GM18517 (cell line): ENCODE measurements around the gene MAEA.
A peak's percentile ranks its signal among the peaks of the same experiment; 100 is the strongest.
"Not testable (repeated sequence)": the region's sequence is repeated elsewhere in the genome, so short reads cannot be mapped to it uniquely, and the experiment has no call there.

ENCODE experiments used
- ATAC-seq: cut with Tn5 transposase; IDR thresholded peaks from one replicate; pipeline ENCODE4 v1.9.1; 2021; ENCODE audit warnings: mild to moderate bottlenecking, moderate library complexity; ENCODE audit not compliant: unreplicated experiment

The MAEA gene

GRCh38 chr4:1277667-1278665 lies 11.7 kb upstream of the MAEA start:
- no peak for ATAC-seq

DNA sequence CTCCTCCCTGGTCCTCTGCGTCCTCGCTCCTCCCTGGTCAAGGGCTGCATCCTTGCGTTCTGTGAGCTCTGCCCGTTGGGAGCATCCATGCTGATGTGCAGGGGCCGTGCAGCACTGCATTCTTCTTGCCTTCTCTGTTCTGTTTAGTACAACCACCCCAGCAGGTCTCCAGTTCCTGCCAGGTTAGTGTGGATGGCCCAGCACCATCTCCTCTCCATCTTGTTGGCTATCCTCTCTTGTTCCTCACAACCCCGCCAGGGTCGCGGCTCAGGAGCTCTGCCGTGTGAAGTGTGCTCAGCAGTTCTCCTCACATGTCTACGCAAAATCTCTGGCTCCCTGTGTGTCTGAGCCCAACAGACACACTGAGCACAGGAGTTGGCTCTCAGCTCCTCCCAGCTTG lies 10.4 kb upstream of the MAEA start:
- ATAC-seq = no peak

GRCh38 chr4:1283711-1284110 lies 6.0 kb upstream of the MAEA start:
- no peak for ATAC-seq

DNA sequence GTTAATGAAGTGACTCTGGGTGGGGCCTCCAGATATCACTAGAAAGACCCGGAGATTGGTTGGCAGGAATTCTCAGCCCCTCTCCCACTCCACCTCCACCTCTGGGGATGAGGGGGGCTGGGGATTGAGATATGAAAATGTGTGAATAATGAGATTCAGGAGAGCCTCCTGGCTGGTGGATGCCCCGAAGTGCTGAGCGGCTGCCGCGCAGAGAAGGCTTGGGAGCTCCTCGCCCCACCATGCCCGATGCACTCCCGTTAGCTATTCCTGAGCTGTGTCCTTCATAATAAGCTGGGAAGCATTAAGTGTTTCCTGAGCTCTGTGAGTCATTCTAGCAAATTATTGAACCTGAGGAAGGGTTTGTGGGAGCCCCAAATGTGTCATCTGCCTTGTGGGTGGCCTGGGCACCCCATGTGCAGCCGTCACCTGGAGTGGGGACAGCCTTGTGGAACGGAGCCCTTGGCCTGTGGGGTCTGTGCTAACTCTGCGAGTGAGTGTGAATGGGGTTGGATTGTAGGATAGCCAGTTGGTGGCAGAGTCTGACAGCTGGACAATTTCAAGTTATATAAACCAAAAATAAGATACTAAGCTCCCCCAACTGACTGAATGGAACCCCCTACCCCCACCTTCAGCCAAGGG lies 4.4 kb upstream of the MAEA start:
- no peak for ATAC-seq

- ATAC-seq = no peak
Observed at GRCh38 chr4:1285790-1286553, 3.7 kb upstream of the MAEA start.

- ATAC-seq = no peak
Observed at GRCh38 chr4:1288786-1289185, 905 bp upstream of the MAEA start.

DNA sequence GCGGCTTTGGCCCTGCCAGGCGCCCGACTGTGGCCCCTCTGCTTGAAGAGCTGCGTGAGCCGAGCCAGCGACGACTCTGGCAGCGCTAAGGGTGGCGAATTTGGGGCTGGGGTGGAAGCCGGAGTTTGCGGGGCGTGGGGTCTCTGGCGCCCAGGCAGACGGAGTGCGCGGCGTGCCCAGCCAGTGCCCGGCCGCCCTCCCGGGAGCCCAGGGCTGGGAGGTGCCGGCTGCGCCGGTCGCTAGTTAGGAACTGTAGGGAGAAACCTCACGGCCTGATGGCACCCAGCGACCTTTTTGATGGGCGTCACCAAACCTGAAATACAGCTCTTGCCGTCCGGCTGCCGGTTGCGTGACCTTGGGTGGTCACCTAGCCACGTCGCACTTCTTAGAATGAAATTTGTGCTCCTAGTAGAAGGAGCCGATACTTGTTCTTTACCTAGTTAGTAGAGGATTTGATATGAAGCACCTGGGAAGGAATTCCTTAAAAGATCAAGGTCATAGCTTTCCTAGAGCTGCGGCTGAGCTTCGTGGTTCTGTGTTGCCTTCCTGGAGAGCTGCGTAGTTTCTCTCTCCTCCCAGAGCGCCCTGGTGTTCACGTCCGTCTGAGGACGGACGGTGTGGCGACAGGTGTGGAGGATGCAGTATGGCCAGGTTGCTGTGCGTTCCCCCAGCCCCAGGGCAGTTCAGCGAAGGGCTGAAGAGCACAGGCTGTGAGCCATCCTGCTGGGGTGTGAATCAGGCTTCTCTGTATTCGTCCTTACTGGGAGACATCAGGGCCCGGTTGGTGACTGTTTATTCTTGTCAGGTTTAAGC lies 680 bp downstream of the MAEA start:
- peak; percentile 5 for ATAC-seq

GRCh38 chr4:1291091-1291490 lies 1.4 kb downstream of the MAEA start:
- ATAC-seq = no peak

DNA sequence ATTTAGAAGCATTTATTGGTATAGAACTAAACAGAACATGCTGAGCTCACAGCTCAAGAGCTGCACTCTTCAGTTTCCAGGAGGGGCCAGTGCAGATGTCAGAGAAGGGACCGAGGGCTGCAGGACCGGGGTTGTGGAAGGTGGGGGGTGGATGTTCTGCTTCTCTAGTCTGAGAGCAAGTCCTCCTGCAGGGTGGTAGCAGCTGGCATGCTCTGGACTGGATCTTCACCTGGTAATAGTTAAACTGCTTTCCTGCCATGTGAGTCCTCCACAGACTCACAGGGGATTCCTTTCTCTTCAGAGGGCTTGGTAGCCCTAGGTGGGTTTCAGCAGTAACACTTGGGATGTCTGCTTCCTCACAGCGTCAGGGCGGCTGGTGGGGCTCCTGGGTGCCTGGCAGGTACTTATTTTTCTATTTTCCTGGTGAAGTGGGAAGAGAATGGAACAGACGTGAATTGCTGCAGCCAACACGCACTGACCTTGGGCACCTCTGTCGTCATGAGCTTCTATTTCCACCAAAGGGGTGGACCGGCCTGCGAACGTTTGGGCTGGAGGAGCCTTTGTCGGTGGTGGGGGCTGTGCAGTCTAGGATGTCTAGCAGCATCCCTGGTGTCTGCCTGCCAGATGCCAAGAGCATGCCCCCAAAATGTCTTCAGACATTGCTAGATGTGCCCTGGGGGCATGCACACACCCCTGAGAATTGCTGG lies 2.5 kb downstream of the MAEA start:
- no peak for ATAC-seq

GRCh38 chr4:1292703-1293011 lies 3.0 kb downstream of the MAEA start:
- not testable (repeated sequence) for ATAC-seq

DNA sequence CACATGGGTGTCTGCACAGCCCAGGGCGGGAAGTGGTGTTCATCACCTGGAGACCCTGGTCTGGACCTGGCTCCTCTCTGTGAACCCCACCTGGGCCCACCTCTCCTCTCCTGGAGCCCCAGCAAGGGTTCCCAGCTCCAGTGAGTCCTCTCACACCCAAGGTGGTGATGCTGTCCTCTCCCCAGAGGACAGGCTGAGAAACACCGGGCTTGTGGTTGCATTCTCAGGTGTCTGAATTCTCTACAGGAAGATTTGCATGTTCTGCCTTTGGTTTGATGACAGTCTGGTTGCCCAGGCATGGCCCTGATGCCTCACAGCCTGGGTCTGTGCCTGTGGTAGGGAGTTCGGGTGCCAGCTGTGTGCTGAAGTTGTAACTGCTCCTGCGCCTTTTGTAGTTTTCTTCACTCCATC lies 3.8 kb downstream of the MAEA start:
- no peak for ATAC-seq

DNA sequence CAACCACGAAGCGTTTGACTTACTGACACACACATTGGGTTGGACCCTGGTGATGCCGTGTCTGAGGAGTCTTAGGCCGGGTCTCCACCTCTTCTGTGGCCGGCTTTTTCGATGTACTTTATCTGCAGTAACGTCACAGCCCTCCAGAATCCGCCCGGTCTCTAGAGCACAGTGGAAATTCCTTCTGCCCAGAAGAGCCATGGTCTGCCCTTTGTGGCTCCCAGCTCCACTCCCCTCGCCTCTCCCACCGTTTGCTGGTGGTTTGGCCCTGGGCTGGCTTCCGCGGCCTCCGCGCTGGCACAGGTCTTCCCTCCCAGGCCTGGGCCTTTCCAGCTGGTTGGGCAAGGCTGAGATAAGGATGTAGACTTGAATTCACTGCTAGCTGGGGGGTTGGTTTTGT lies 4.3 kb downstream of the MAEA start:
- no peak for ATAC-seq

DNA sequence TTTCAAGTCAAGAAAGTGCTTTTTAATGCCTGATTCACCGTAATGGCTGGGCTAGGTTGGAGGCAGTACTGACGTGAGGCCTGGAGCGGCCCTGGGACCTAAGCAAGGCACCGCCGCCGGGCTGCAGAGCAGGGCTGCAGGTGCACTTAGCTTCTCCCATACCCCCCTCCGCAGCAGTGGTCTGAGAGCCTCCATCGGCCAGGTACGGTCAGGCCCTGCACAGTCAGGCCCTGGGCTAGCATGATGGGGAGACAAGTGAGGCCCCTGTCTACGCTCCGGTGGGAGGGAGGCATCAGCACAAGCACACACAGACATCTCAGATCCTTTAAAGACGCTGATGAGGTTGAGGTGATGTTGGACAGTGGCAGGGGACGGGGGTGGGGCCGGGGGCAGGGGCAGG lies 4.7 kb downstream of the MAEA start:
- no peak for ATAC-seq

GRCh38 chr4:1294891-1295290 lies 5.2 kb downstream of the MAEA start:
- ATAC-seq = no peak

GRCh38 chr4:1295405-1296055 lies 5.8 kb downstream of the MAEA start:
- no peak for ATAC-seq

- ATAC-seq = no peak
Observed at GRCh38 chr4:1296324-1297022, 6.8 kb downstream of the MAEA start.

GRCh38 chr4:1297023-1297395 lies 7.3 kb downstream of the MAEA start:
- ATAC-seq = no peak

DNA sequence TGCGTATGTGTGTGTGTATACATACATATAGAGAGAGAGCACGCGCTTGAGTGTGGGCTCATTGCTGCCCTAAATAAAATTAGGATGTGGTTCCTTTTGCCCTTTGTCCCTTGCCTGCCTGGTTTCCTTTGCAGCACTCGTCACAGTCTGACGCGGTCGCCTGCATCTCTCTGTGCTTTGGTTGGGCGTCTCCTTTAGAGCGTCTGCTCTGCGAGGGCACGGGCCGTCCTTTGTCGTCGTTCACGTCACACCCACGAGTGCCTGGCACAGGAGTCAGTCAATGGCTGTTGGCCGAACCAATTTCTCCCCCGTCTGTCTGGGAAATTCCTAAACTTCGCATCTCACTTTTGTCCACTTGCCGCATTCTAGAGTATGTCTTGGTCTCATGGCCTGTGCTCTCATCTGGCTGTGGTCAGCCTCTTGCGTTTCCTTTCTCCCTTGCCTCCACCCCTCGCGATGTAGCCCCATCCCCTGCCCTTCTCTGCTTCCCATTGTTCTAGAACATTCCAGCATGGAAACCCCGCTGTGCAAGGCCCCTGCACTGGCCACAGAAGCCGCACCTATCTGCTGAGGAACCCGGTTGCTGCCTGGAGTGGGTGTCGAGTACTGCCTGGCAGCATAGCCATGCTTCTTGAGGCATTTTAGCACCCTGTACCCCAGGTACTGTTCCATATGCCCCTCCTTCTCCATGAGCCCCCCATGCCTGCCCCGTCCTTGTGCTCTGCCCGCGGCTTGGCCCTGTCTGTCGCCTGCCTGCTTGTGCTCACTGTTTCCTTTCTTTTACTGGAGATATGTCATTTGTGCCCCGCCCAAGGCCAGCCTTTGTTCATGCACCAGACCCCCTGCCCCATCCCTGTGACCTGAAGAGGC lies 8.0 kb downstream of the MAEA start:
- ATAC-seq = no peak
